Activated CD4-positive, alpha-beta T cell treated with anti-CD3 and anti-CD28 coated beads, Interleukin-2, amount 50 U/mL, for 24 hours (primary cell): ENCODE measurements around the gene S1PR1.
"Not testable (repeated sequence)": the region's sequence is repeated elsewhere in the genome, so short reads cannot be mapped to it uniquely, and the experiment has no call there.

ENCODE experiments used
- DNase-seq, 2 donors: peaks; one replicate each; pipeline ENCODE4 v3.0.0-alpha.2; 2020; ENCODE audit warnings: low read depth in 1 of 2, low spot score in 1 of 2

S1PR1 gene

DNA sequence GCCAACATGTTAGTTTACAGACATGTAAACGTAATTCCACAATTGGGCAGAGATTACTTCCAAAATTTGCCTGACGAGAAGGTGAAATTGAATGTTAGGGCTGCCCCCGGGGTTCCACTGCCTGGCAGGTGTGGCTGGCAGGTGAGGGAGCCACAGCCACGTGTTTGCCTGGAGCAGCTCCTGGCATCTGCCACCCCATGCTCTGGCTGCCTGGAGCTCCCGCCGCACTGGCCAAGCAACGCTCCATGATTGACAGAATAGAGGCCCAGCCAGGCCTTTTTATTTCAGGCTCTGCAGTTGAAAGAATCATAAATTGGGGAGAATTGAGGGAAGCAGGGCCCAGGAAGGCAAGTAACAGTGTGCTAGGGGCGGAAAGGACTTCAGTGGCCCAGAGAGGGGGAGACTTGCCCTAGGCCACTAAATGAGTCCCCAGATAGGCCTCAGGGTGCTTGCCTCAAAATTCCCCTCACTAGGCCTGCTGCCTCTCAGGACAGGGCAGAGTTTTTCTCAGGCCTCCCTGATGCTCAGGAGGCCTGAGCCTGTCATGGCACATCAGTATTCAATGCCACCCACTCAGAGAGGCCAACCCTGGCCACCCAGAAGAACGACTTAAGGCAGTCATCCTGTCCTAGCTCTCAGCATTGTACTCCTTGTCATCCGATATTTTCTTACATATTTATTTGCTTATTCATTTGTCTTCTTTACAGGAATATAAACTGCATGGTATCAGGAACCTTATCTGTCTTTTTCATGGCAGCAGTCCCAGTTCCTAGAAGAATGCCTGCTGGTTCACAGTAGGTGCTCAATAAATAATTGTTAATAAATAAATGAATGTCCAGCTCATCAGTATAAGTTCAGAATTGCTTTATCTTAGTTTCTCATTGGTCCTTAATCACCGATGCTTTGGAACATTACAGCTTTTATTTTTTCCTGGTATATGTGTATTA lies 16.6 kb upstream of the S1PR1 start:
- DNase-seq: no peak

DNA sequence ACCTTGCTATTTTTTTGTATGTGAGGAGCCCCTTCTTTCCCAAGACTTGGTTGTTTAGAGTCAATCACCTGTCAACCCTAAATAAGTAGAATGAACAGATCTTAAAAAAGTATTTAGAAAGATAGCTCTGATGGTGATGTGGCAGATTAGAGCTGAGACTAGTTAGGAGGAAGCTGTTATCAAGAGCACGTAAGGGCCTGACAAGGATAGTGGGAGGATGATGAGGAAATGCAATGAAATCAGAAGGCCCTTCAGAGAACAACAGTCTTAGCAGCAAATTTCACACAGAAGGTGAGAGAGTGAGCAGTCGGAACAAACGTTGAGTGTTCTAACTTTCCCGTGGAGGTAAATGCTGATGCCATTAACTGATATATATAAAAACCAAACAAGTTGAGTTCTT lies 15.9 kb upstream of the S1PR1 start:
- DNase-seq: no peak

DNA sequence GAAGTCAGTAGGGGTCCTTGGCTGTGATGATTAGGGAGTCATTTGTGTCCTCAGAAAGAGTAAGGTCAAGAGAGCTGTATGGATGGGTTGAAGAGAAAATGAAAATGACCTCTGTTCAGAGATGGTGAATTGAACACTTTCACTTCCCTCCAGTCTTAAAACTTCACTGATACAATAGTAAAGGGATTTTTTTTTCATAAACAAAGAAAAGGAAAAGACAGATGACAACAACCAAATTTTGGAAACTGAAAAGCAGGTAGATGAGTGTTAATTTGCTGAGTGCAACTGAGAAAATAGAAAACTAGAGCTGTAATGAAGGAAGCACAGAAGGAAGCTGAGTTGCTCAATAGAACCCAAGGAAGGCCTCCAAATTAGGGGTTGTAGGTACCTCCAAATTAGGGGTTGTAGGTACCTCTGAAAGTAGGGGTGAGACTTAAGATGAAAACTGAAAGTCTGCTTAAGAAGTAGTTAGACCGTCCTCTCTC lies 14.8 kb upstream of the S1PR1 start:
- DNase-seq: no peak

DNA sequence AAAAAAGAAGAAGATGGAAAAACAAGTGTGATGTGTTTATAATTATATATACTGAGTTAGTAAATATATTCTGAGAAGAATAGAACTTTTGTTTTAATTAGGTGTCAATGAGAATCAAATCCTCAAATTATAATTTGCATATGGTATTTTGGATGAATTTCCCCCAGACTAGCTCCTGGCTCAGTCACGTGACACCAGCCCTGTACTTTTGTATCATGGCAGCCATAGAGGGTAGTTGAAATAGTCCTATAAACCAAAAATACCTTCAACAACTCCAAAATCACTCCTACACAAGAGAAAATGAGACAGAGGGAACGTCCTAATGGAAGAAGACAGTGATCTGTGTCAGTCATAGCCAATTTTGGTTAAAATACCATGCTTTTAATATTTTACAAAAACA lies 9.0 kb upstream of the S1PR1 start:
- no peak for DNase-seq

DNA sequence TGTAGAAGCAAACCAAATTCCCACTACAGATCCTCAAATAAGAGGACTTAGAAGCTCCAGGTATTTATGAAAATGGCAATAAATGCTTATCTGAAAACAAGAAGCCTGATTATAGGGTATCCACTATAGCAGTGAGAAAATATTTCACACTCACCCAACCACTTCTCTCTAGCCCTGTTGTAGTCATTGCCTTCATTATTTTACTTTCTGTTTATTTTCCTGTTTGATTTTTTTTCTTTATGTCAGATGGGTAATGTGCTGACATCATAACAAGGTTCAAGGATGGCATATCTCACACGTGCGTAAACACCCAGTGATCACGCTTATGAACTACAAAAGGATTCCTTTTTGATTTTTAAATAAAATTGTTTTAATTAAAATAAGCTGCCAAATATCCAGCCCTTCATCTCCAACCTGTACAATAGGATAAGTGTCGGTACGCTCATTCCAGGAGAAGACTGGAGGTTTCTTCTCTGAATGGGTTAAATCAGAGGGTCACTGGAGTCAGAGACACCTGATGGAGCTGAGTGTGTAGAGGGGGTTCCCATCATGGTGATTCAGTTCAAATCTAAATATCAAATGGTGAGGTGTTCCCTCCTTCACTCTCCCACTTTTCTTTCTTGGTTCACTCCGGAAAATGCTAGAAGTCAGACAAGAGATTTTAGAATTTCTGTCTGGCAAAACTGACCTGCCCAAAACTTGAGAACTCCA lies 8.2 kb upstream of the S1PR1 start:
- no peak for DNase-seq

DNA sequence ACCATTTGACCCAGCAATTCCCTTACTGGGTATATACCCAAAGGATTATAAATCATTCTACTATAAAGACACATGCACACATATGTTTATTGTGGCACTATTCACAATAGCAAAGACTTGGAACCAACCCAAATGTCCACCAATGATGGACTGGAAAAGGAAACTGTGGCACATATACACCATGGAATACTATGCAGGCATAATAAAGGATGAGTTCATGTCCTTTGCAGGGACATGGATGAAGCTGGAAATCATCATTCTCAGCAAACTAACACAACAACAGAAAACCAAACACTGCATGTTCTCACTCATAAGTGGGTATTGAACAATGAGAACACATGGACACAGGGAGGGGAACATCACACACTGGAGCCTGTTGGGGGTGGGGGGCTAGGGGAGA lies 4.6 kb upstream of the S1PR1 start:
- DNase-seq: not testable (repeated sequence)

DNA sequence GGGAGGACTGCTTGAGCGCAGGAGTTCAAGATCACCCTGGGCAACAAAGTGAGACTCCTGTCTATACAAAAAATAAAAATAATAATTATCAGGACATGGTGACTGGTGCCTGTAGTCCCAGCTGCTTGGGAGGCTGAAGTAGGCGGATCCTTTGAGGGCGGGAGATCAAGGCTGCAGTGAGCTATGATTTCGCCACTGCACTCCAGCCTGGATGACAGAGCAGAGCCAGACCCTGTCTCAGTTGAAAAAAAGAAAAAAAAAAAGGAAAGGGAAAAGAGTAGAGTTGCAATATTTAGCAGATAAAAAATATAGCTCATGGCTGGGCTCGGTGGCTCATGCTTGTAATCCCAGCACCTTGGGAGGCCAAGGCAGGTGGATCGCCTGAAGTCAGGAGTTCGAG lies 3.3 kb upstream of the S1PR1 start:
- no peak for DNase-seq

DNA sequence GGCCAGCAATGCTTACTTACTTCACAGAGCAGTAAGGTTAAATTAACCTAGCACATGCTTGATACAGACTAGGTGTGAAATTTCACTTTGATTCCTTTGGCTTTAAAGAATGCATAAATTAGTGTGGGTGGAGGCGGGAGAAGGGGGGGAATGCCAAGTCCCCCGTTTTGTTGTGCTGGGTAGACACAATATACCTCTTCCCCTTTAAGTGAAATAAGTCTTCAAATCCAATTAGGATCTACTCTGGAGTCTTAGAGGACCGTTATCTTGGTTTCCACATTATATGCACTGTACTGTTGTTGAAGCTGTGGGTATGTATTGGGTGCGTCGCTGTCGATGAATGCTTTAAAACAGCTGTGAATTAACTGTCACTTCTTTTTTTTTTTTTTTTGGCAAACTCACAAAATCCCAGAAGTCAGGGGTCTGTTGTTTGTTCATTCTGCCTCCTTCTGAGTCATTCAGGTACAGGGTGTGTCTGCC lies 1.6 kb upstream of the S1PR1 start:
- DNase-seq: peak in 1 of 2 donors; percentile 25

DNA sequence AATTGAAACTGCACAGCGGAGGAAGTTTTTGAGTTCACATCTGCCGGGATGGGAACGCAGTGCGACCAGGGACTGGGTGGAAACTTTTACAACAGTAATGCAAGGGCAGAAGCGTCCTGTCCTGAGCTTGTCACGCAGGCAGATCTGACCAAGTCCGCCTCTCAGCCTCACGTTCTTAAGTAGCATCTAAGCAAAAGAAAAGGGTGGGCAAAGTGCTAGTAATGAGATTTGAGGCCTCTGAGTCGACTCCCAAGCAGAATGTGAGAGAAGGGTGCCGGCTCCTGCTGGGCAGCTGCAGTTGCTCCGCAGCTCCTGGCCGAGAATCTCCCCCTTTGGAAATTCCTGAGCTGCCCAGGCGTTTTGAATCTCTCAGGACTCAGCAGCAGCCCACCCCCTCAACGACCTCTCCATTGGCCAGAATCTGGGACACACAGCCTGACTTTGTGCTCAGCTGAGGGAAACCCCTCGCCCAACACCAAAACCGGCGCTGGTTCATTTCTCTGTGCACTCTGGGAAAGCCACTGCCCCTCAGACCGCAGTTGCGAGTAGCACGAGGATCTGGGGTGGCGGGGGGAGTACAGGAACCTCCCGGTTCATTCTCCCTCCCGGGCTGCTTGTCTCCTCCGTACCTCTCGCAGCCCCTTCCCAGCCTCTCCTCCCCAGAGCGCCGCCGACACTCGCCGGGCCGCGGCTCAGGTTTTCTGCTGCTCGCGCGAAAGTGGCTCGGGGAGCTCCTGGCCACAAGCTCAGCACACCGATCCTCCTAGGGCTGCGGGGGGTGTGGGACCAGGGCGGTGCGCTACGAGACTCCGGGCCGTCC lies 913 bp upstream of the S1PR1 start:
- DNase-seq: peak; percentile 41 to 80

DNA sequence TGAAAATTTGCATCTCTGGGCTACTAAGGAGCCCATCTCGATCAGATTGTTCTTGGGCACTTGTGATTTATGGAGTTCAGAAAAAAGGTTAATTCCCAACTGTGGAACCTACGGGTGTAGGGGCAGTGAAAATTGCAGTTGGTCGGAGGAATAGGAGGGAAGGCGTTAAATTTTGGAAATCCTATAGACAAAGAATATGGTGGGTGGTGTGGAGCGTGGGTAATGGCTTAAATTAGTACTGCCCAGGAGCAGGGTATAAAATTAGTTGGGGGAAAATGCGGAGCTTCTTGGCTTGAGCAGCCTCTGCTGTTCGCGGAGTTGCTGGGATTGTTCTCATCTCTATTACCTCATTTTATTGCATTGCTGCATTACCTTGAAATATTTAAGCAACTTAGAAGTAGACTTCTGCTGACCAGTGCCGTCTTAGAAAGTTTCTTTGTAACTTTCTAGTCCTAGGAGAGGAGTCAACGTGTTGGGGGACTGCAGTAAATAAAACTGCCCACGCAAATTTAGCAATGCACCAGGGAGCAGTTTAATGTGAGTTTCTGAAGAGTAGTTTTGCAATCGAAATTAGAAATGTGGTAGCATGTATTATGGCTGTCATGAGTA lies 514 bp downstream of the S1PR1 start:
- peak in 1 of 2 donors; percentile 38 for DNase-seq

DNA sequence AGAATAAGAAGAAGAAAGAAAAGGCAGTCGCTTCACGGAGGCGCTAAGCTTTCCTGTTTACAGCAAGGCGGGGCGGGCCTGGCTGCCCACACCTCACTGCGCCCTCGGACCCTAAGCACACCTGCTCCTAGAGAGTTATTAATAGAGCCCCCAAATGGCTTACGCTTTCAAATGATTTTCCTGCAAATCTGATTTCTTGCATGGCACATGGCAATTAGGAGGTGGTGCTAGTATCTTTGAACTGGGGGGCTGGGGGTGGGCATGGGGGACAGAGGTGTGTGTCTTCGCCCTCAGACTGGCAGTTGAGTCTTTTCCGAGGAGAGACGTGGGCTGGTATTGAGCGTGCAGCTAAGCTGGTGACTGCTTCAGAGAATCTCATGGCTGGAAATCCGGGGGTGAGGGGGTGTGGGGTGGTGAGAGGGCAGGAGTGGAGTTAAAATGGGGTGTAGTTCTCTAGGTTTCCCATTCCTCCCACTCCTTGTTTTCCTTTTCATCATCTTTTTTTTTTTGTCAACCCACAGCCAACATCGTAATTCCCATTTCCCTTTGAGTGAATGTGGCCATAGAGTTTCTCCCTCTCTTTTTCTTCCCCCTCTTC lies 1.3 kb downstream of the S1PR1 start:
- DNase-seq: peak; percentile 47 to 55

DNA sequence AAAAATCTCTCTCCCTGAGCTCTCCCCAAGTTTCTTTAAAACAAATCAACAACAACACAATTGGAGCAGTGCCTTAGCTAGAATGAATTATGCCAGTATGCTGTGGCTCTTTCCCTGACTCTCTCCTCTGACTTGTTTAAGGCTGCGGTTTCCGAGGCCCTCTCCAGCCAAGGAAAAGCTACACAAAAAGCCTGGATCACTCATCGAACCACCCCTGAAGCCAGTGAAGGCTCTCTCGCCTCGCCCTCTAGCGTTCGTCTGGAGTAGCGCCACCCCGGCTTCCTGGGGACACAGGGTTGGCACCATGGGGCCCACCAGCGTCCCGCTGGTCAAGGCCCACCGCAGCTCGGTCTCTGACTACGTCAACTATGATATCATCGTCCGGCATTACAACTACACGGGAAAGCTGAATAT lies 1.9 kb downstream of the S1PR1 start:
- peak; percentile 81 to 85 for DNase-seq

DNA sequence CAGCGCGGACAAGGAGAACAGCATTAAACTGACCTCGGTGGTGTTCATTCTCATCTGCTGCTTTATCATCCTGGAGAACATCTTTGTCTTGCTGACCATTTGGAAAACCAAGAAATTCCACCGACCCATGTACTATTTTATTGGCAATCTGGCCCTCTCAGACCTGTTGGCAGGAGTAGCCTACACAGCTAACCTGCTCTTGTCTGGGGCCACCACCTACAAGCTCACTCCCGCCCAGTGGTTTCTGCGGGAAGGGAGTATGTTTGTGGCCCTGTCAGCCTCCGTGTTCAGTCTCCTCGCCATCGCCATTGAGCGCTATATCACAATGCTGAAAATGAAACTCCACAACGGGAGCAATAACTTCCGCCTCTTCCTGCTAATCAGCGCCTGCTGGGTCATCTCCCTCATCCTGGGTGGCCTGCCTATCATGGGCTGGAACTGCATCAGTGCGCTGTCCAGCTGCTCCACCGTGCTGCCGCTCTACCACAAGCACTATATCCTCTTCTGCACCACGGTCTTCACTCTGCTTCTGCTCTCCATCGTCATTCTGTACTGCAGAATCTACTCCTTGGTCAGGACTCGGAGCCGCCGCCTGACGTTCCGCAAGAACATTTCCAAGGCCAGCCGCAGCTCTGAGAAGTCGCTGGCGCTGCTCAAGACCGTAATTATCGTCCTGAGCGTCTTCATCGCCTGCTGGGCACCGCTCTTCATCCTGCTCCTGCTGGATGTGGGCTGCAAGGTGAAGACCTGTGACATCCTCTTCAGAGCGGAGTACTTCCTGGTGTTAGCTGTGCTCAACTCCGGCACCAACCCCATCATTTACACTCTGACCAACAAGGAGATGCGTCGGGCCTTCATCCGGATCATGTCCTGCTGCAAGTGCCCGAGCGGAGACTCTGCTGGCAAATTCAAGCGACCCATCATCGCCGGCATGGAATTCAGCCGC lies 2.5 kb downstream of the S1PR1 start:
- peak; percentile 30 to 36 for DNase-seq

DNA sequence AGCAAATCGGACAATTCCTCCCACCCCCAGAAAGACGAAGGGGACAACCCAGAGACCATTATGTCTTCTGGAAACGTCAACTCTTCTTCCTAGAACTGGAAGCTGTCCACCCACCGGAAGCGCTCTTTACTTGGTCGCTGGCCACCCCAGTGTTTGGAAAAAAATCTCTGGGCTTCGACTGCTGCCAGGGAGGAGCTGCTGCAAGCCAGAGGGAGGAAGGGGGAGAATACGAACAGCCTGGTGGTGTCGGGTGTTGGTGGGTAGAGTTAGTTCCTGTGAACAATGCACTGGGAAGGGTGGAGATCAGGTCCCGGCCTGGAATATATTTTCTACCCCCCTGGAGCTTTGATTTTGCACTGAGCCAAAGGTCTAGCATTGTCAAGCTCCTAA lies 3.2 kb downstream of the S1PR1 start:
- DNase-seq: no peak

DNA sequence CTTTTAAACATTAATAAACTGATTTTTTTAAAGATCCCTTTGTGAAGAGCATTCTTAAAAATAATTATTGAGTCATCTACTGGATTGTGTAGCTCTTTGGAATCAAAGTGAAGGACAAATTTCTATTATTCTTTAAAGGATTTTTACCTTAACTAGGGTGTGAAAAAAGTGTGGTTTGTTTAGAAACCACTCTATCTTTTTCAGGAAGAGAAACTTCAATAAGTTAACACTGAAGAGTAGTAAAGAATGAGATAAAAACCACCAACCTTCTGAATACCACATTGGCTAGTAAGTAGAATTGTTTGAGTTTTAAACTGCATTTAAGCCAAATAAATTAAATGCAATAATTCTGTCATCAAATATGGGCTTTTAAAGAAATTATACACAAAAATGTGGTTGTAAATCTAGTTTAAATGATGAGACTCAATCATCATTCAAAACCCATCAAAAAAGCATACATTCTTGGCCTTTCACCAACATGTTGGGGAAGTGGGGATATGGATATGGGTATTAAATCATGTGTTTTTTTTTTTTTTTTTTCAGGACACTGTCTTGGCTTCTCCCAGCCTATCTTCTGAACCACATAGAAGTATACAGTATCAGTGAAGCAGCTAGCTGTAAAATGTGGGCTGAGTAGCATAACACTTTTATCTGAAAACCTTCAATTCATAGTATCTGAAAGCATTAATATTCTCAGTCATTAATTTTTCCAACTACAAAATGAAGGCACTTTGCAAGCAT lies 4.8 kb downstream of the S1PR1 start:
- DNase-seq: no peak

DNA sequence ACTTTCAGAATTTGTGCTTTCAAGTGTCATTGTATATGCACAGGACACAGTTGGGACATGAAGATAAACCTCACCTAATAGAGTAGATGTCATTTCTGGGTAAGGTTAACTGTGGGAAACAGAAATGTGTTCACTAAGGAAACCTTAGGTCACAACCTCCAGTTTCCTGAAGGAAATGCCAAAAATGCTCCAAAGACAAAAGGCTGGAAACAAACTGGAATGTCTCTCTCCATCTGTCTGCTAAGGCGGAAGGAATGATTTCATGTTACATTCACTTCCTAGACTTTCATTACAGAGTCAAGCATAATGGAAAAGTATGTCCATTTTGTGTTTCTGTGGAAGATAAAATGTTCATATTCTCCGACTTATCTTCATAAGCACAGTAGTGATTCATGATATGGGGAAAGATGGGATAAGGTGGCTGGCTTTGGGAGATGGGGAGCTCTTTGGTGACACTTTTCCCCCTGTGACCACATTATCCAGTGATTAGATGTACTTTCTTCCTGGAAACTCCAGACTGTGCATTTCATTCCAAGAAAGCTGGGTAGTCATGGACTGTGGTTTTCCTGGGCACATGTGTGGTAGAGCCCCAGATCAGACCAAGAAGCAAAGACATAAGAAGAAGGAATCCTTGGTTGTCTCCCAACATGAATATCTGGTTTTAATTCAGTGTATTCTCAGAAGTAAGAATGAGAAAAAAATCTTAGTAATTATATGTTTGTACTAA lies 5.7 kb downstream of the S1PR1 start:
- DNase-seq: no peak

DNA sequence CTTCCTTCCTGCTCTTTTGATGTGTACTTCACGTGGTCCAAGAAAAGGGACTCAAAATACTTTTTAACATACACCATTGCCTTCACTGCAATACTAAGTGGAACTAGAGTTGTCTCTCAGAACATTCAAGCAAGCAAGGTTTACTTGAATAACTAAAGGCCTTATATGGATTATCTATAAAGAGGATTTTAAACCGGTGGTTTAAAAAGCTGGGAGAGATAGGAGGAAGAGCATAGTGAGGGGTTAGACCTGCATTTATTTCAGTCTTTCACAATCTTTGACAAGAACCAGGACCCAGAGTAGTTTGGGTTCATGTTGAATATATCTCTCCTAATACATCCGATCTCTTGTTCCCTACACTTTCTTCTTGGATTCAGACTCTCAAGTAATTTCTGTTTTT lies 6.9 kb downstream of the S1PR1 start:
- no peak for DNase-seq

DNA sequence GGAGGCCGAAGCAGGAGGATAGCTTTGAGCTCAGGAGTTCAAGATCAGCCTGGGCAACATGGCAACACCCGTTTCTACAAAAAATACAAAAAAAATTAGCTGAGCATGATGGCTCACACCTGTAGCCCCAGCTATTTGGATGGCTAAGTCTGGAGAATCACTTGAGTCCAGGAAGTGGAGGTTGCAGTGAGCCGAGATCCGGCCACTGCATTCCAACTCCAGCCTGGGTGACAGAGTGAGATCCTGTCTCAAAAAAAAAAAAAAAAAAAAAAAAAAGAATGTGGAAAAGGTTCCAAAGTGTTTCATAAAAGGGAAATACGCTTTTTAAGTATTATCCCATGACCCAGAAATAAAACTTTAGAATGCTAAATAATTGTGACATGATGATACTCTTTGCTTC lies 8.0 kb downstream of the S1PR1 start:
- DNase-seq: no peak
